Thyroid gland (tissue), 4 donors: ENCODE results near the gene MROH7.

Experiments
- POLR2A ChIP-seq, 2 donors: fragments of 450-650 bp; IDR thresholded peaks; one replicate each; pipeline ENCODE4 v1.6.1; 2017; ENCODE audit warnings: antibody characterized with exemption in 2 of 2, mild to moderate bottlenecking in 2 of 2, moderate library complexity in 1 of 2
- TF ChIP-seq, protein P1 (sequence below), 6 experiments: fragments of 200-600 bp in 3 of 6; fragments of 450-650 bp in 3 of 6; sonication (generic) in 3 of 6; IDR thresholded peaks; one replicate each; pipeline ENCODE4 v1.5.1; 2016 to 2019; ENCODE audit warnings: antibody characterized with exemption in 6 of 6, mild to moderate bottlenecking in 2 of 6, inconsistent platforms in 1 of 6, moderate library complexity in 1 of 6

- TF ChIP-seq POLR2A (IDR thresholded peaks at IDR 0.05): no peak
- TF ChIP-seq, protein P1, sequence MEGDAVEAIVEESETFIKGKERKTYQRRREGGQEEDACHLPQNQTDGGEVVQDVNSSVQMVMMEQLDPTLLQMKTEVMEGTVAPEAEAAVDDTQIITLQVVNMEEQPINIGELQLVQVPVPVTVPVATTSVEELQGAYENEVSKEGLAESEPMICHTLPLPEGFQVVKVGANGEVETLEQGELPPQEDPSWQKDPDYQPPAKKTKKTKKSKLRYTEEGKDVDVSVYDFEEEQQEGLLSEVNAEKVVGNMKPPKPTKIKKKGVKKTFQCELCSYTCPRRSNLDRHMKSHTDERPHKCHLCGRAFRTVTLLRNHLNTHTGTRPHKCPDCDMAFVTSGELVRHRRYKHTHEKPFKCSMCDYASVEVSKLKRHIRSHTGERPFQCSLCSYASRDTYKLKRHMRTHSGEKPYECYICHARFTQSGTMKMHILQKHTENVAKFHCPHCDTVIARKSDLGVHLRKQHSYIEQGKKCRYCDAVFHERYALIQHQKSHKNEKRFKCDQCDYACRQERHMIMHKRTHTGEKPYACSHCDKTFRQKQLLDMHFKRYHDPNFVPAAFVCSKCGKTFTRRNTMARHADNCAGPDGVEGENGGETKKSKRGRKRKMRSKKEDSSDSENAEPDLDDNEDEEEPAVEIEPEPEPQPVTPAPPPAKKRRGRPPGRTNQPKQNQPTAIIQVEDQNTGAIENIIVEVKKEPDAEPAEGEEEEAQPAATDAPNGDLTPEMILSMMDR (IDR thresholded peaks at IDR 0.05): no peak
Measured at GRCh38 chr1:54723985-54724384, 82.4 kb downstream of the MROH7 start.
